Renal cortex interstitium (tissue), 11 donors: ENCODE results near the gene IL1F10. TPM values are rescaled to one million over a fixed set of nuclear protein-coding genes. Genes with fewer than 3 reads are reported as not detected.

ENCODE experiments used
- DNase-seq, 11 donors: peaks; one replicate each; pipeline ENCODE4 v3.0.0-alpha.2; 2013; ENCODE audit warnings: low read depth in 9 of 11, low spot score in 4 of 11; ENCODE audit errors: extremely low read depth in 1 of 11
- polyA plus RNA-seq, 3 donors: library from polyadenylated mRNA; unstranded; fragments of 120-200 nt; gene quantifications; one replicate each; pipeline ENCODE4 v1.2.1, GENCODE V29; 2013; ENCODE audit not compliant: insufficient read length in 3 of 3

IL1F10 gene
- polyA plus RNA-seq, 3 donors = not detected

DNA sequence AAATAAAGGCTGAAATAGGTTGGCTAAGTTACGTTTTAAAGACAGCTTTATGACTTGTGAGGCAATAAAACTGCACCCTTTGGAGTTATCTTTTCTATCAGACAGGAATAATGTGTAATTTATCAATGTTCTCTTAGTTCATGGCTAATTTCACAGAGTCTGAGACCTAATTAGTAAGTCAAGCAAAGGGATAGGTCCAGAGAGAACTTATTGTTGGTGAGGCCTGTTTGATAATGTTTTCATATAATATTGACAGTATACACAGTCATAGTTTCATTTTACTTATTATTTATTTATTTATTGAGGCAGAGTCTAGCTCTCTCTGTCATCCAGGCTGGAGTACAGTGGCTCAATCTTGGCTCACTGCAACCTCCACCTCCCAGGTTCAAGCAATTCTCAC is 10.7 kb upstream of the IL1F10 start:
- no peak for DNase-seq

DNA sequence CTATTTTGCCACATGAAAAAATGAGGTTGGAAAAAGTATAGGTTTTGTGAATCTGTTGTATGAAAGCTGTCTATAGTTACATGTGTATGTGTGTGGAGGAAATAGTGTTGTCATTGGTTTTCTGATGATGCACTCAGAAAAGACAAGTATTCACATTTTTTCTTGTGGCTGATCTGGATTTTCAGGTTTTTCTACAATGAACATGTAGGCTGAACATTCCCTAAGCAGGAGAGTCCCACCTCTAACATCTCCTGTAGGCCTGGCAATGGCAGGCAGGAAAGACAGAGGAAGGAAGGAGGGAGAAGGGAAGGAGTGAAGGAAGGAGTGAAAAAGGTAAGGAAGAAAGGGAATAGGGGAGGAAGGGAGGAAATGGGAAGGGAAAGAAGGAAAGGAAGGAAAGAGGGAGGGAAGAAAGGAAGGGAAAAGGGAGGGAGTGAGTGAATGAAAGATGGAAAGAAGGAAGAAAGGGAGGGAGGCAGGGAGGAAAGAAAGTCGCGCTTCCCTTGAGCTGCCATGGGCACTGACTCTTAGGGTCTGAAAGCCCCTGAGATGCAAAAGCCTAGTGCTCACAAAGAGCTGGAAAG is 9.3 kb upstream of the IL1F10 start:
- DNase-seq = no peak

DNA sequence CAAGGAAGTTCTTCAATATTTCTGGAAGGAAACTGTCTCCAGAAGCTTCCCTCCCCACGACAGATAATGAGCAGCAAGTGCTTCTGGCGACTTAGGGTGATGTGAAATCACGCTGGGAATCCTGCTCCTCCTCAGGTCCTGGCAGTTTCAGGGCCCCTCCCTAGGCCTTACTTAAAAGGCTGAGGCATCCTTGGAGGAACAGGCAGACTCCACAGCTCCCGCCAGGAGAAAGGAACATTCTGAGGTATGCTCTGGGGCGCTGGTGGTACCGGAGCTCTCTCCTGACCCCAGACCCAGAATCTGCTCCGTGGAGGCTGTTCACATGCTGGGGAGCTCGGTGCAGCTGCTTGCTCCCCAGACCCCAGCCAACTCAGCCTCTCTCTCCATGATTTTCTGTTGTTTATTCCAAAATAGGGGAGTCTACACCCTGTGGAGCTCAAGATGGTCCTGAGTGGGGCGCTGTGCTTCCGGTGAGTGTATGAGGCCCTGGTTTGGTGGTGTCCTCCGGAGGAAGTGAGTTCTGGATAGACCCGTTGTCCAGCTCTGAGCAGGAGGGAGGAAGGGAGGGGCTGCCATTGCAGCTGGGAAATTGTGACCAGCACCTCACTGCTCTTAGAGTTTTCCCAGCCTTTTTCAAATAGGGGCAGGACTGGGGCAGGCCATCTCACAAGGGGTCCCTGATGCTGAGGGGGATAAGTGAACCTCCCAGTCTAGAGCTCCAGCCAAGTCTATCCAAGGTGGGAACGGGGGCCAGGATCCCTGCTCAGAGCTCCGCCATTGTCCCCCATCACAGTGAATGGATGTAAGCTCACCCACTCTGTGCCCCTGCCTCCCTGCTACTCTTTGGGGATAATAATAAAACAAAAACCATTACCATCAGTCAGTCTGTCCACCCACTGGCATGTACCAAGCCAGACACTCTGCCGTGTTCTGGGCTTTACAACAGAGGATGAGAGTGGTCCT is 8.5 kb upstream of the IL1F10 start, which contains the start of gene IL36RN:
Gene IL36RN, plus strand, starts transcription at position 201 of the 963 bp plus-strand sequence. Its CDS starts 241 bp downstream, at position 442.
- no peak for DNase-seq

DNA sequence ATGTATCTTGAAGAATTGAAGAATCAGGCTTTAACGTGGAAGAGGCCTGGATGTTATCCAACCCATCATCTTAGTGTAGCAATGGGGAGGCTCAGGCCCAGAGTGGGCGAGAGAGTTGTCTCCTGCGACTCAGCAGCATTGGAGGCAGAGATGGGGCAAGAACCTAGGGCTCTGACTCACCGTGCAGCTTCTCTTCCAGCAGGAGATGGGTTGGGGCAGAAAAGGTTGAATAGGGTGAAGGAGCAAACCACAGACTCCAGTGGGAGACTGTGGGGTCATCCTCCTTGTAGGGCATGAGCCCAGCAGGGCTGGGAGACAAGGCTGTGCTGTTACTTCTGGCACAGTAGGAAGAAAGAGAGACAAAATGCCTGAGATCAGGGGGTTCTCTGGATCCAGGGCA is 7.4 kb upstream of the IL1F10 start:
- DNase-seq = no peak

DNA sequence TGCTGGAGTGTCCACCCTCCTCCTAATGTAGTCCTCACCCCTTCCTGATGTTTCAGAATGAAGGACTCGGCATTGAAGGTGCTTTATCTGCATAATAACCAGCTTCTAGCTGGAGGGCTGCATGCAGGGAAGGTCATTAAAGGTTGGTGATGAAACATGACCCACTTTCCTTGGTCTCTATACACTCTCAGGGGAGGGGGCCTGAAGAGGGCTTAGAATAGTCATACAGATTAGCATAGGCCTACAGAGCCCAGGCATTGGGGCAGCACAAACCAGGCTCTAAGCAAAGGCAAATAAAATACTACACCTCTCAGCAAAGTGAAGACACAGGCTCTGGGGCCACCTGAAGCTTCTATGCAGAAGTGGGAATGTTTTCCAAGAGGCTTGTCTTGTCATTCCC is 7.0 kb upstream of the IL1F10 start:
- DNase-seq = no peak

DNA sequence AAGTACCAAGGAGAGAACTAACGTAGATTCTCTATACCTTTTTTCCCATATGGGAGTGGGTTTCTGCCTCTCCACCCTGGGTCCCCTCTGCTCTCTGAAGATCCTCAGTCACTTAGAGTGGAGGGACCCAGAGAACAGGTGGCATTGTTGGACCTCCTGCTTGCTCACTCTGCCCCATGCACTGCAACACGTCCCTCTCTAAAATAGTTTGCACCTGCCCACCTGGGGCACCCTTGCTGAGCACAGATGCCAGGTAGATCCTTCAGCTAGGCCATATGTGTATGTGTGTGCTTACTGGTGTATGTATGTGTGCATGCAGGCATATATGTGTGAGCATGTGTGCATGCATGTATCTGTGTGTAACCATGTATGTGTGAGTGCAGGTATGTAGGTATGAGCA is 6.5 kb upstream of the IL1F10 start:
- DNase-seq = no peak

DNA sequence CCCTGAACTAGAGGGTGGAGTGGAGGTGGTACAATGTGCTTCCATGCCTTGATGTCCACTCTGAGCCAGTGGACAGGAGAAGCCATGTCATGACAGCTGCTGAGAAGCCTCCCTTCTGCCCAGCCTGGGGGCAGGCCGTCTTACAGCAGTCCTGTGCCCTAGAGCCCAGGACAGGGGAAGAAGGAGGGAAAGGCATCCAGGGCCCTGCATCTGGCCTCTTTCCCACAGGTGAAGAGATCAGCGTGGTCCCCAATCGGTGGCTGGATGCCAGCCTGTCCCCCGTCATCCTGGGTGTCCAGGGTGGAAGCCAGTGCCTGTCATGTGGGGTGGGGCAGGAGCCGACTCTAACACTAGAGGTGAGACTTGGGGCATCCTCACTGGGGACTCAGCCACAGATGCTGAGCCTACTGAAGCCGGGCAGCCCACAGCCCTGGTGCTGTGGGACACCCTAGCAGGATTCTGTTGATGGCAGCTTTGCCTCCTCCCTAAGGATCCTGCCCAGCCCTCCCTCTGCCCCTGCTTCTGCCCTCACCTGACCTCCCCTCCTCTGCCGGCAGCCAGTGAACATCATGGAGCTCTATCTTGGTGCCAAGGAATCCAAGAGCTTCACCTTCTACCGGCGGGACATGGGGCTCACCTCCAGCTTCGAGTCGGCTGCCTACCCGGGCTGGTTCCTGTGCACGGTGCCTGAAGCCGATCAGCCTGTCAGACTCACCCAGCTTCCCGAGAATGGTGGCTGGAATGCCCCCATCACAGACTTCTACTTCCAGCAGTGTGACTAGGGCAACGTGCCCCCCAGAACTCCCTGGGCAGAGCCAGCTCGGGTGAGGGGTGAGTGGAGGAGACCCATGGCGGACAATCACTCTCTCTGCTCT is 5.6 kb upstream of the IL1F10 start:
- DNase-seq = no peak

DNA sequence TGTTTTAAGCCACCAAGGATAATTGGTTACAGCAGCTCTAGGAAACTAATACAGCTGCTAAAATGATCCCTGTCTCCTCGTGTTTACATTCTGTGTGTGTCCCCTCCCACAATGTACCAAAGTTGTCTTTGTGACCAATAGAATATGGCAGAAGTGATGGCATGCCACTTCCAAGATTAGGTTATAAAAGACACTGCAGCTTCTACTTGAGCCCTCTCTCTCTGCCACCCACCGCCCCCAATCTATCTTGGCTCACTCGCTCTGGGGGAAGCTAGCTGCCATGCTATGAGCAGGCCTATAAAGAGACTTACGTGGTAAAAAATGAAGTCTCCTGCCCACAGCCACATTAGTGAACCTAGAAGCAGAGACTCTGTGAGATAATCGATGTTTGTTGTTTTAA is 3.5 kb upstream of the IL1F10 start:
- no peak for DNase-seq

DNA sequence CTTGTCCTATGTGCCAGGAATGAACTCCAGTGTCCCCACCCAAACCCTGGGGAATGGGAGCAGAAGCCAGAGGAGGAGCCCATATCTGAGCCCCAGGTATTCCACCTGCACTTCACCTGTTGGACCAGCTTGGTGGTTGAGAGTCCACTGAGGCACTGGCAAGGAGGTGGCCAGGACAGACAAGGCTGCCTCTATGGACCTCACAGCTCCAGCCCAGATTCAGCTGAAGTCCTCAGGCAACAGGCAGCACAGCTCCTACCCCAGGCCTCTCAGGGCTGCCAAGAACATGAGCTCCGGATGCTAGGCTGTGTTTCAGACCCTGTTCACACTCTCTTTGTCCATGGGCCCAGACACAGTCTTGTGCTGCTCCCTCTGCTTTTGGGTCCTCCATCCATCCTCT is 2.9 kb upstream of the IL1F10 start:
- no peak for DNase-seq

DNA sequence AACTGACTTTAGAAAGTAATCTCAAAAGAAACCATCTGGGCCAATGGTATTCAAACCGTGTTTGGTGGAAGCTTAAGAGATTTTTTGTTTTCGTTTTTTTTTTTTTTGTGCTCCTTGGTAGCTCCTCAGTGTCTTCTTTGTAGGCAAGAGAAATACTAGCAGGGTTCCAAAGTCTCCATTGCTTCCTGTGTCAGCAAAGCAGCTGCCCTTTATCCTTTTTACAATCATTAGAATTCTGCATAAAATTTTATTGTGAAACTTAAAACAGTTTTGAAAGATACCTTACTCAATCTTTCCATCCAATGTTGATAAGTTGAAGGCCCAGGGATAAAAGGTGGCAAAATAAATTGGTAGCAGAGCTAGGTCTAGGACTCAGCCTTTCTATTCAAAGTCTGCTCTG is 479 bp downstream of the IL1F10 start:
- no peak for DNase-seq

DNA sequence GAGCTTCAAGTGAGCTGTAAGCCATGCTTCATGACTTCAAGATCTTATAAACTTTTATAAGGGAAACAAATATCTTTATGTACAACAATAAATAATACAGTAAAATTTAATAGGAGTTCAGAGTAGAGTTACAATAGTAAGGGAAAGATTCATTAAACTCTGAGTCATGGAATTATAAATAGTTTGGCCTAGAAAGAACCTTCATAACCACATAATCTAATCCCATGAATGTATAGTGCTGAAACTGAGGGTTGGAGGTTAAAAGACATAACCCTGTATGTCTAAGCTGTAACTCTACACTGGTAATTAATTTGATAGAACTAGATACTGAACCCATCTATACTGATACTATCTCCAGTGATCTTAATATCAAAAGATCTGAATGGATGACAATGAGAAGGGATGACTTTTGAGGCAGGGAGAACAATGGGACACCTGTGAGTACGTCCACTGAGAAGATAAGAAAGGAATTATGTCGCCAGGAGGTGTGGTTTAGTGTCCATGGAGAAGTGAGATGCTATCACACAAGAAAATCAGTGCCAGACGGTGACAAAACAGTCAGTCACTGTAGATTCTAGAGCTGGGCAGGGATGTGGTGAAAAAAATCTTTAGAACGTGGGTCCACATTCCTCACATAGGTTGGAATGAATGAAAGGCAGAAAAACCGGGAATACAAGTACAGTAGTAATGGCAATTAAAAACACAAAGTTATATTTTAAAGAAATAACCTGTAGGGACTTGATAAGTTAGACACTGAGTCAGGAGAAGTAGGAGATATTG is 1.1 kb downstream of the IL1F10 start:
- DNase-seq = no peak

DNA sequence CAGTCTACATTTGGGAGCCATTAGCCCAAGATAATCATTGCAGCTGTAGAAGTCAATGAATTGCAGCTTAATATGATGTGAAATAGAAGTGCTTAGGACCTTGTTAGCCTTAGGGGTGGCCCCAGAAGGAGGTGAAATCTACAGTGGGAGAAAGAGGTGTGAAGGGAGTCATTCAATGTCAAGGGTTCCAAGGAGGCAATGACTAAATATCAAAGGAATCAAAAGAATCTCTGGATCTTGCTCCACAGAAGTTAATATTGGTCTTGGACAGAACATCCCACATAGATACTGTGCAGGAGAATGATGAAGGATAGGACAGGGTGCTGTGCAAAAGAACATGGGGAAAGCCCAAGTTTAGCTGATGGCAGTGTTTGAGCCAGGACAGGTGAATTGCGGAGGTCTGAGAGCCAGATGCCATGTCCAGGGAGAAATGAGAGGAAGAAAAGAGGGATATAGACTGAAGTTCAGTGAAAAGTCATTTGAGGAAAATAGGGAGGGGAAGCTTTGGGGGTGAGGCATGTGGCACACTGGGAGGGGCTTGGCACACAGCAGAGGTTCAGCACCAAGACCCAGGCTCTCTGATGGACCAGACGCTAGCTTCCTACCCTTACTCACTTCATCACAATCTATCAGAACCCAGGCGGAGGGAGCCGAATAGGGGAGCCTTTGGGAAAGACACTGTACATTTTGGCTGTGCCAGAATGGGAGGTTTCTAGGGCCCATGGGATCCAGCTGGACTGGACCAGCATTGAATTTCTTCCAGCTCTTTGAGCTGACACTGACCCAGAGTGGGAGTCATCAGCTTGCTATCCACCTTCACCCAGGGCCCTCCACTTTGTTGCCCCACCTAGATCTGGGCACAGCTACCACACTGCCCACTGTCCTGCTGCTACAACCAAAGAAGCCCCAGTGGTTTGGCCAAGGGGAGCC is 2.2 kb downstream of the IL1F10 start:
- no peak for DNase-seq

DNA sequence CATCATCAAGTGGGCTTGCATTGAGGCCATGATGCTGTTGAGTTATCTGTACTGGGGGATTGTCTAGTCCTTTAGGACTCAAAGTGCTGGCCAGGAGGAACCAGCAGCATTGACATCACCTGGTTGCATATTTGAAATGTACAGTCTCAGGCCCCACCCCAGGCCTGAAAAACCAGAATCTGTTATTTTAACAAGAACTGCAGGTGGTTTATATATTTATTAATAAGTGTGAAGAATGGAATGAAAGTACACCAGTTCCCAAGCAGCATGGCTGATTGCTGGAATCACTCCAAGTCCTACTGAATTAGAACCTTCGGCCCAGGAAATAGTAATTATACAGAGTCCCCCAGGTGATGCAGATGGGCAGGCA is 2.8 kb downstream of the IL1F10 start:
- no peak for DNase-seq

DNA sequence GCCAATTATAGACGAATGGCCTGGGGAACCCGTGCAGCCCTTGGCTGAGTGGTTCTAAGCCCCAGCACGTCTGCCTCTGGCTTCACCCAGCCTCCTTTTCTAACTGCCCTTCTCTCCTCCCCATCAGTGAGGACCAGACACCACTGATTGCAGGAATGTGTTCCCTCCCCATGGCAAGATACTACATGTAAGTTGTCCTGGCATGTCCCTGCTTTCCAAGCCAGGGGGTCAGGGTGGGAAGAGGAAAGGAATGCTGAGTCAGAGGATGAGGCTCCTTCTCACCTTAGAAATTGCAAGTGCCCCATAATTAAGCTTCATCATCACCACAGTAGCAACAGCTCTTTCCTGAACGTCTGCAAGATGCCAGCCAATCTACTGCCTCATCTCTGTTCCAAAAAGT is 4.8 kb downstream of the IL1F10 start:
- no peak for DNase-seq

DNA sequence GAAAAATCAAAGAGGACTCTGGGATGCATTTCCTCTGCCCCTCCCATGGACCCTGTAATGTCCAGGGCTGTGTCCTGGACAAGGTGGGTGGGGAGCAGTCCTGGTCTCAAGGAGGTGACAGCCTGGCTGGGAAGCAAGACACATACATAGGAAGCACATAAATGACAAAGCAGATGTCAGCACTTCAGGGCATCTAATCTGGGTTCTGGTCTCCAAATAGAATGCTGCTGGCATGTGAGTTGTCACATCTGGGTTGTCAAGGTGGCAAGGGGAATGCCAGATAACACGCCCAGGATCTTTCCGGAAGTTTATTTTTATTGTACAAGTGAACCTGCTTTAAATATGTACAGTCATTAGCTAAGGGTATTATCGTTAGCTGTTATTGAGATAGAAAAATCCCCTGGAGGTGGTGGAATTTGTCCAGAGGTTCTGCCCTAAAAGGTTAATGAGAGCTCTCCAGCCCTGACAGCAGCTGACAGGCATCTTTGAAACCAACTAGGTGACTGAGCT is 5.6 kb downstream of the IL1F10 start:
- DNase-seq = no peak

DNA sequence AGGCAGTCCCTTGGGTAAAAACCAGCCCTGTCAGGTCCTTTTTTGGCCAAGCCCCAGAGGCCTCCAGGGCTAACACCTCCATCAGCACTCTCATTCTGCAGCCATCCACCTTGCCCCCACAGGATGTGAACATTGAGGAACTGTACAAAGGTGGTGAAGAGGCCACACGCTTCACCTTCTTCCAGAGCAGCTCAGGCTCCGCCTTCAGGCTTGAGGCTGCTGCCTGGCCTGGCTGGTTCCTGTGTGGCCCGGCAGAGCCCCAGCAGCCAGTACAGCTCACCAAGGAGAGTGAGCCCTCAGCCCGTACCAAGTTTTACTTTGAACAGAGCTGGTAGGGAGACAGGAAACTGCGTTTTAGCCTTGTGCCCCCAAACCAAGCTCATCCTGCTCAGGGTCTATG is 7.3 kb downstream of the IL1F10 start:
- DNase-seq = no peak

DNA sequence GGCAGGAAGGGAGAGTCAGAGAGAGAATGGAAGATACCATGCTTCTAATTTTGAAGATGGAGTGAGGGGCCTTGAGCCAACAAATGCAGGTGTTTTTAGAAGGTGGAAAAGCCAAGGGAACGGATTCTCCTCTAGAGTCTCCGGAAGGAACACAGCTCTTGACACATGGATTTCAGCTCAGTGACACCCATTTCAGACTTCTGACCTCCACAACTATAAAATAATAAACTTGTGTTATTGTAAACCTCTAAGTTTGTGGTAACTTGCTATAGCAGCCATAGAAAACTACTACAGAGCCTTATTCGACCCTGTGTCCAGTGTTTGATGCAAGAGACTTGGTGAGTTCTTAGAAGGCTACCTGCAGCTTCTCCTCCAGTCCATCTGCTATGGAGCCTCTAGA is 7.8 kb downstream of the IL1F10 start:
- DNase-seq = no peak
